ENCODE measurements around the gene CALR3. TPM values are rescaled to one million over a fixed set of nuclear protein-coding genes. Genes with fewer than 3 reads are reported as not detected.
A peak's percentile ranks its signal among the peaks of the same experiment; 100 is the strongest.

CALR3 gene
- total and polyA plus RNA-seq, 2 of the 13 experiments (the other 11 are each of a cell fraction or from before 2014, with no cell fraction given) = not detected

DNA sequence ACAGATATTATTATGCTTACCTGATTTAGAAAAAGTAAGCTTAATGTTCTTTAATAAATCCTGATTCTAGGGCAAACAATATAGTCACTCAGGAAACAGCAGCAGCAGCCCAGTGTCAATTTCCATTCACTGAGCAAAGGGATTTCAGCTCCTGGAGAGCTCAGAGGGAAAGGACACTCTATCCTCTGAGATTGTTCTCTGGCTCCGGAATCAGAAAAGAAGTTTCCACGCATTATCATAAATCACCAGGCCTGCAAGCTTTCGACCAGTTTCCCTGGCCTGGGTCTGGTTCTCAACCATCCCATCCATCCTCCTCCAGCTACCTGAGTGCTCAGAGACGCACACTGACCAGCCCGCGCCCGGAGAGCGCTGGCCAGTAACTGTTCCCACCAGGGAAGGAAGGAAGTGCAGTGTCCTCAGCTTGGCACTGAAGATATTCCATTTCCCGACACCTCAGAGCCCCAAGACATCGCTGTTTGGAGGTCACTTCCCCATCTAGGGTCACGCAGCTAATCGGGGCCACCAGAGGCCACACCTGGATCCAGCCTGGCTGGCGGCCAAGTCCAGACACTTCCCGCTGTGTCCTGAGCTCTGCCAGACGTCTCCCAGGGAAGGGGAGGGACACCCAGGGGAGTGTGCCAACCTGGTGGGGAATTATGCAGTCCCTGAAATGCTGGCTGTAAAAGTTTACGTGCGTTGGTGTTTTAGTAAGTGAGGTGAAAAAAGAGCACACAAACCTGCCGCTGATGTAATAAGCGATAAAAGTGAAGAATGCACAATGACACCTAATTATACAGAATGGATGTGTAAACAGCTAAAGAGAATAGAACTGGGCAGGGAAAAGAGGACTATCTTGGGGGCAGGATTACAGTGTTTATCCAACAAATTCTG lies 53.3 kb downstream of the CALR3 start:
- Histone ChIP-seq H3K27ac (ENCODE audit: extremely low read length, insufficient read depth, low read length) (no peak overlapping the region), H3K9me3 (ENCODE audit: low read length) (no peaks in the 10 kb centered on the region), H3K79me2 (ENCODE audit: insufficient read depth, low read length) (peaks cover 55% of the 10 kb centered on the region), H4K20me1 (ENCODE audit: insufficient read depth, low read length) (peaks cover 10% of the 10 kb centered on the region; the same call in 1 of the 2 replicates), H3K4me1 (ENCODE audit: insufficient read depth, low read length) (peaks cover 38% of the 10 kb centered on the region), H3K27me3 (ENCODE audit: control insufficient read depth in 1 of 2, insufficient read depth in 2 of 2, low read length in 2 of 2) (no peaks in the 10 kb centered on the region), H3K36me3 (replicated peaks in 1 of 2; ENCODE audit: control insufficient read depth in 1 of 2, insufficient read depth in 2 of 2, low read length in 2 of 2) (peaks cover 4 to 35% of the 10 kb centered on the region in 2 experiments; a peak in 4 of 5 replicates), H3K4me3 (replicated peaks in 1 of 3; ENCODE audit: insufficient read depth in 1 of 3, low read depth in 2 of 3, low read length in 3 of 3) (no peak overlapping the region), H2AFZ (ENCODE audit: low read length) (no peak overlapping the region), H3K4me2 (ENCODE audit: low read depth, low read length) (no peak overlapping the region), H3K9ac (ENCODE audit: insufficient read depth, low read depth, low read length) (no peak overlapping the region)
- POLR2A ChIA-PET = no interaction called here
- in situ Hi-C loops (cut with HindIII; ENCODE audit: extremely low pct_ligation_motif_present, low pct_unique_long_range_greater_than_20kb) (no loop called here), intact Hi-C loops (cut with micrococcal nuclease; ENCODE audit: unreplicated experiment) (loop anchor here (10.0 kb wide), 1 partner anchor 52 kb away; the partner anchor contains the start of genes C19orf44 and CALR3)
- ATAC-seq = no peak
- no peak for TF ChIP-seq ZSCAN22 (CRISPR knock-in tag; IDR thresholded peaks at IDR 0.05)
- 0 out of 2 replicates have a peak, but pooled peaks have one; percentile 29 for TF ChIP-seq ZNF768 (CRISPR knock-in tag; IDR thresholded peaks at IDR 0.05)
- WGBS (ENCODE audit: low lambda C conversion rate) = 96% methylated on average over 19 of the region's 19 CpGs
- CTCF ChIA-PET (ENCODE audit: low intra/inter-chr PET ratio, low total read pairs) = interaction anchor here (1.2 kb wide), 1 partner anchor 72 kb away, joined by 3 read pairs; no protein-coding TSS in a partner anchor
- DNase-seq (ENCODE audit: low spot score) = no peak
- no TSS peak for BruUV-seq (replicated peaks)
- FAIRE-seq = no peak

GRCh38 chr19:16441661-16442162 lies 54.3 kb downstream of the CALR3 start:
- intact Hi-C loops (cut with micrococcal nuclease; ENCODE audit: unreplicated experiment) (loop anchor here (10.0 kb wide), 1 partner anchor 53 kb away; the partner anchor contains the start of genes C19orf44 and CALR3), in situ Hi-C loops (cut with HindIII; ENCODE audit: extremely low pct_ligation_motif_present, low pct_unique_long_range_greater_than_20kb) (no loop called here)
- no peak for FAIRE-seq
- peaks cover 5 to 43% of the 10 kb centered on the region in 2 experiments; a peak in 4 of 5 replicates for H3K36me3 ChIP-seq (replicated peaks in 1 of 2; ENCODE audit: control insufficient read depth in 1 of 2, insufficient read depth in 2 of 2, low read length in 2 of 2)
- H3K9me3 ChIP-seq (ENCODE audit: low read length) = no peaks in the 10 kb centered on the region
- POLR2A ChIA-PET = no interaction called here
- H3K27ac ChIP-seq (ENCODE audit: extremely low read length, insufficient read depth, low read length) = no peak overlapping the region
- H3K27me3 ChIP-seq (ENCODE audit: control insufficient read depth in 1 of 2, insufficient read depth in 2 of 2, low read length in 2 of 2) = no peaks in the 10 kb centered on the region
- H3K4me3 ChIP-seq (replicated peaks in 1 of 3; ENCODE audit: insufficient read depth in 1 of 3, low read depth in 2 of 3, low read length in 3 of 3) = no peak overlapping the region
- DNase-seq (ENCODE audit: low spot score) = no peak
- peaks cover 48% of the 10 kb centered on the region for H3K79me2 ChIP-seq (ENCODE audit: insufficient read depth, low read length)
- peaks cover 10% of the 10 kb centered on the region; the same call in 1 of the 2 replicates for H4K20me1 ChIP-seq (ENCODE audit: insufficient read depth, low read length)
- peaks cover 28% of the 10 kb centered on the region for H3K4me1 ChIP-seq (ENCODE audit: insufficient read depth, low read length)
- WGBS (ENCODE audit: low lambda C conversion rate) = 92% methylated on average over 13 of the region's 14 CpGs
- no TSS peak for BruUV-seq (replicated peaks)
- no peak overlapping the region for H2AFZ ChIP-seq (ENCODE audit: low read length)
- H3K9ac ChIP-seq (ENCODE audit: insufficient read depth, low read depth, low read length) = no peak overlapping the region
- peak; percentile 85 for ATAC-seq
- H3K4me2 ChIP-seq (ENCODE audit: low read depth, low read length) = no peak overlapping the region
- CTCF ChIA-PET (ENCODE audit: low intra/inter-chr PET ratio, low total read pairs) = interaction anchor here (1.2 kb wide), 1 partner anchor 73 kb away, joined by 3 read pairs; no protein-coding TSS in a partner anchor
- TF ChIP-seq, protein P1, sequence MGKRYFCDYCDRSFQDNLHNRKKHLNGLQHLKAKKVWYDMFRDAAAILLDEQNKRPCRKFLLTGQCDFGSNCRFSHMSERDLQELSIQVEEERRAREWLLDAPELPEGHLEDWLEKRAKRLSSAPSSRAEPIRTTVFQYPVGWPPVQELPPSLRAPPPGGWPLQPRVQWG (CRISPR knock-in tag; IDR thresholded peaks at IDR 0.05; ENCODE audit: borderline replicate concordance, low read depth) = no peak
- peak; percentile 53; the same call in 1 of the 2 replicates for TF ChIP-seq ZBTB38 (CRISPR knock-in tag; IDR thresholded peaks at IDR 0.05)
- TF ChIP-seq ZNF546 (CRISPR knock-in tag; conservative IDR thresholded peaks at IDR 0.05) = no peak
- TF ChIP-seq AGO1 (IDR thresholded peaks at IDR 0.05; ENCODE audit: low read depth, low read length, poor library complexity, severe bottlenecking) = no peak
- peak; percentile 61 for TF ChIP-seq XRCC5 (optimal IDR thresholded peaks at IDR 0.05; ENCODE audit: low read length)
- TF ChIP-seq ZKSCAN8 (CRISPR knock-in tag; IDR thresholded peaks at IDR 0.05; ENCODE audit: borderline replicate concordance) = no peak
- TF ChIP-seq STAG1 (CRISPR knock-in tag; IDR thresholded peaks at IDR 0.05) = peak; percentile 72
- TF ChIP-seq ELF1 (CRISPR knock-in tag; IDR thresholded peaks at IDR 0.05) = no peak
- TF ChIP-seq DRAP1 (CRISPR knock-in tag; IDR thresholded peaks at IDR 0.05) = no peak
- peak; percentile 74 for TF ChIP-seq CTCF (CRISPR knock-in tag; IDR thresholded peaks at IDR 0.05)
- TF ChIP-seq CEBPB (IDR thresholded peaks at IDR 0.05; ENCODE audit: borderline replicate concordance, low read depth, low read length) = no peak
